Epithelial cell of proximal tubule (primary cell): ENCODE measurements around the gene CALML3. TPM values are rescaled to one million over a fixed set of nuclear protein-coding genes. Genes with fewer than 3 reads are reported as not detected.

Source experiments
- DNase-seq: peaks from one replicate; pipeline ENCODE4 v3.0.0-alpha.2; 2011; ENCODE audit warnings: low read depth
- H3K4me3 ChIP-seq: 2 replicates; pipeline ENCODE4 v1.5.1; 2011; ENCODE audit warnings: low read depth, mild to moderate bottlenecking, low read length
- total RNA-seq: library from RNA; depleted of rRNA; stranded (reverse); fragments of >200 nt; gene quantifications from 2 replicates; pipeline ENCODE4 v1.2.3, GENCODE V29; 2015
- TF ChIP-seq, protein P1 (sequence below): conservative IDR thresholded peaks from 2 replicates; pipeline ENCODE4 v1.5.1; 2012; ENCODE audit warnings: low read depth, mild to moderate bottlenecking, low read length

Gene CALML3
- total RNA-seq, 1 donor from 2014 or later, result not detected

DNA sequence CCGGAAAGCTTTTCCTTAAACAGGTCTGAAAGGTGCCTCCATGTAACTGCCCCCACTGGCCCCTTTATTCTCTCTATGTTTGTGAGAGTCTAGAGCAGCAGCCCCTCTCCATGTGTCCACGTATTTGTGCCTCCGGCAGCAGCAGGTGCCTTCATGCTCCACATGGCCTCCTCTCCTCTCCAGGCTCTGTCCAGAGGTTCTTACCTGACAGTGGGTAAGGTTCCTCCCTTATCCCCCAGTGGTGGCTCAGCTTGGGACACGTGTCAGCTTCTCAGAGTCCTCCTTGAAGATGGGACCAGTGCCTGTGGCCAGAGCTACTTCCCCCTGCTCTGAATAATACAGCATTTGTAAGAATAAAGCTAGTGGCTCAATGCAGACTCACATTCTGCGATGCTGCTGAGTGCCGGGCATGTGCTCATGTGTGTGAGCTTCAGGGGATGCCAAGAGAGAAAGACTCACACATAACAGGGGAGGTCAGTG lies 7.9 kb downstream of the CALML3 start:
- TF ChIP-seq, protein P1, sequence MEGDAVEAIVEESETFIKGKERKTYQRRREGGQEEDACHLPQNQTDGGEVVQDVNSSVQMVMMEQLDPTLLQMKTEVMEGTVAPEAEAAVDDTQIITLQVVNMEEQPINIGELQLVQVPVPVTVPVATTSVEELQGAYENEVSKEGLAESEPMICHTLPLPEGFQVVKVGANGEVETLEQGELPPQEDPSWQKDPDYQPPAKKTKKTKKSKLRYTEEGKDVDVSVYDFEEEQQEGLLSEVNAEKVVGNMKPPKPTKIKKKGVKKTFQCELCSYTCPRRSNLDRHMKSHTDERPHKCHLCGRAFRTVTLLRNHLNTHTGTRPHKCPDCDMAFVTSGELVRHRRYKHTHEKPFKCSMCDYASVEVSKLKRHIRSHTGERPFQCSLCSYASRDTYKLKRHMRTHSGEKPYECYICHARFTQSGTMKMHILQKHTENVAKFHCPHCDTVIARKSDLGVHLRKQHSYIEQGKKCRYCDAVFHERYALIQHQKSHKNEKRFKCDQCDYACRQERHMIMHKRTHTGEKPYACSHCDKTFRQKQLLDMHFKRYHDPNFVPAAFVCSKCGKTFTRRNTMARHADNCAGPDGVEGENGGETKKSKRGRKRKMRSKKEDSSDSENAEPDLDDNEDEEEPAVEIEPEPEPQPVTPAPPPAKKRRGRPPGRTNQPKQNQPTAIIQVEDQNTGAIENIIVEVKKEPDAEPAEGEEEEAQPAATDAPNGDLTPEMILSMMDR, result no peak
- H3K4me3 ChIP-seq, result no peak overlapping the region
- DNase-seq, result no peak

DNA sequence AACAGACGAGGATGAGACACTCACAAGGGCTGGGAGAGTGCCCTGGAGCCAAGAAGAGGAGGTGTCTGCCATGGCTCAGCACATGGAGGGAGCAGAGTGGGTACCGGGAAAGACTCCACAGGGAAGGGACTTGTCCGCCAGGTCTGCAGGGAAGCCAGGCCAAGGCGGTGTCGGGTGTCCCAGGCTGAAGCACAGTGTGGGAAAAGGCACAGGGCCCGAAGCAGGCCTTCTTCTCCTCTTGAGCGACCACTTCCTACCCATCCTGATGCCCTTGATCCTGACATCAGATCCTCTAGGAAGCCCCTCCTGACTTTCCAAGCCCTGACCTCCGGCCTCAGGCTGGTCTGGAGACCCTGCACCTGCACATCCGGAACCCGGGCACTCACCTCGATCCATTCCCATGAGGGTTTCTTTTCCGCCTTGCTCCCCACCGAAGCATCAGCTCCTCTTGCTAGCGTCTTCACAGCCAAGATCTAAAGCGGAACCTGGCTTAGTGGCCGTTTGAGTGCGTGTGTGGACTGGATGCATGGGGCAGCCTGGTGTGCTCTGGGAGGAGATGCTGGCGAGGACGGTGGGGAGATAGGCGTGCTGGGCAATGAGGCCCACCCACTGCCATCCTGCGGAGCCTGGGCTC lies 8.5 kb downstream of the CALML3 start:
- DNase-seq, result no peak
- H3K4me3 ChIP-seq, result no peak overlapping the region
- TF ChIP-seq, protein P1, result no peak

DNA sequence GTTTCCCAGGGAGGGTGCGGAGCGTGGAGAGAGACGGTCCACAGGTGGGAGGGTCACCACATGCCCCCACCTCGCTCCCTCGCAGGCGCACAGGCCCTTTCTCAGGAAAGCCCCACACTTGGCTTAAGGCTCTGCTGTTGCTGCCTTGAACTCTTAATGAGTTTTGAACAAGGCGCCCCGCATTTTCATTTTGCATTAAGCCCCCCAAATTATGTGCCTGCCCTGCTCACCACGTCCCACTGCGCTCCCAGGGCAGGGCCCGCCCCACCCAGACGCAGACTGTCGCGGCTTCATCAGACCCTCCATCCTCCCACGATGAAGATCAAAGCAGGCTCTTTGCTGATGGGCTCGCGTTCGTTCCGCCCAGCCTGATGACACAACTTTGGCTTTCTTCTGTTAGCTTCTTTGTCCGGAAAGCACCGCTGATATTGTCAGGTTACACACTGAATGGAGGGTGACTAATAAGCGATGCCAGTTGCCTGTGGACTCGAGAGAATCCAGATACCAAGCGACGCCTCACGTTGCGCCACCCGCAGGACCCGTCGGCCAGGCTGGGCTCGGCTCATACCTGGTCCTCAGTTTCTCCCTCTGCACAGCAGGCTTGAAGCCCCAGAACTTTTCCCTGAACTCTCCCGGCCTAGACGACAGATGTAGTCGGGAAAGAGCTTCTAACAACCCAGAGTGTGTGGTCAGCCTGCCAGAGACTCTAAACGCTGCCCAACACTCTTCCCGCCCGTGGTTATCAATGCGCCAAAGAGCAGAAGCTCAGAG lies 9.5 kb downstream of the CALML3 start:
- TF ChIP-seq, protein P1, result no peak
- no peak overlapping the region for H3K4me3 ChIP-seq
- DNase-seq, result no peak

DNA sequence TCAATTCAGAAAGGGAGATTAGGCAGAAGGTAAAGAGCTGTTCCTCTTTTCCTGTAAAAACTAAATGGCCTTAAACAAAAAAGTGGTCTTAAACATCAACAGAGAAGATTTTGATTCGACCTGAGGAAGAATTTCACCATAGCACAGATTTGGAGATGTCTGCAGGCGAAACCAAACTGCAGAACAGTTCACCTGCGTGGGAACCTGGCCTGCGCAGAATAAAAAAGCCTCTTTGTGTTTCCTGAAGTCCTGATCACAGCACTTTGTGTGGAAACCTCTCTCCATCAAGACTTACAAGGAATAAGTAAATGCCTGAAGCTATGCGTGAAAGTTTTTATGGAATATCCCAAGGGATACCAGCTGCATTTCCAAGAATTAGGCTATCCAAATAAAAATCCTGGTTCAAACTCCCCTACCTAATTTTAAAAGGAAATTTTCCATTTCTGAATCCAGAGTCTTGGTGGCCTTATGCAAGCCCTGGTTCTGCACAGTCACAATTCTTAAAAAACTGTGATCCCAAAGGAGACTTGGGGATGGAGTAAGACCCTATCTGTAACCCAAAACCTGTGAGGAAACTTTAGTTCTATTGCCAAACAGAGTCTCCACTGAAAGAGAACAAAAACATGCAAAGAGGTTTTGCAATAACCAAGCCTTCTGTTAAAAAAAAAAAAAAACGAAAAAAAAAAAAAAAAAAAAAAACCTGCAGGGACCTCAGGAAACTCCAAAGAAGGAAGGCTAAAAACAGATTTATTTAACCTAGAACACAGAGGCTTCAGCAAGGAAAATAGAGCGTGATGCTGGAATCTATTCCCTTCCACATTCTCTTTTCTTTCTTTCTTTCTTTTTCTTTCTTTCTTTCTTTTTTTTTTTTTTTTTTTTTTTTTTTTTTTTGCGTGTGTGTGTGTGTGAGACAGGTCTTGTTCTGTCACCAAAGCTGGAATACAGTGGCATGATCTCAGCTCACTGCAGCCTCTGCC lies 10.4 kb downstream of the CALML3 start:
- no peak for DNase-seq
- no peak overlapping the region for H3K4me3 ChIP-seq
- TF ChIP-seq, protein P1, result no peak

DNA sequence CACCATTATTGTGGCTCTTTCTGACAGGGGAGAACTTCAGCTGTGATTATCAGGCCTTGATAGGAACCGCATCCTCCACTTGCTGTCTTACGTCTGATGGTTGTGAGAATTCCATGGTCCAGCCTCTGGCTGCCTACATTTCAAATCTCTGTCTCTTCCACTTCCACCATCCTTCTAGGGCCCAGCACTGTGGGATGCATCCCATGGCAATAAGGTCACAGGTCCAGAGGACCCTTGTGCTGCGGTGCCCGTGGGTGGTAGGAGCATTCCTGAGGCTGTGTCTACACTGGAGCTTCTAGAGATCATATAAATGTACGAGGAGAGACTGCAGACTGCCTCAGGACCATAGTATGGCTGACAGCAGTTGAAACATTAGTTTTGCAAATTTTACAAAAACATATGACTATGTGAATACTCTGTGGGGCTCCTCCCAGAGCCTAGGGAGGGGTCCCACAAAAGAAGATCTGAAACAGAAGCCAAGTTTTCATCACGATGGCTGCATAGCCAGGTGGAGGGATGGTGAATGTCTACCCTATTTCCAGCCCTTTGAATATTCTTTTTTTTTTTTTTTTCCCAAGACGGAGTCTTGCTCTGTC lies 11.8 kb downstream of the CALML3 start:
- no peak overlapping the region for H3K4me3 ChIP-seq
- no peak for DNase-seq
- TF ChIP-seq, protein P1, result no peak

DNA sequence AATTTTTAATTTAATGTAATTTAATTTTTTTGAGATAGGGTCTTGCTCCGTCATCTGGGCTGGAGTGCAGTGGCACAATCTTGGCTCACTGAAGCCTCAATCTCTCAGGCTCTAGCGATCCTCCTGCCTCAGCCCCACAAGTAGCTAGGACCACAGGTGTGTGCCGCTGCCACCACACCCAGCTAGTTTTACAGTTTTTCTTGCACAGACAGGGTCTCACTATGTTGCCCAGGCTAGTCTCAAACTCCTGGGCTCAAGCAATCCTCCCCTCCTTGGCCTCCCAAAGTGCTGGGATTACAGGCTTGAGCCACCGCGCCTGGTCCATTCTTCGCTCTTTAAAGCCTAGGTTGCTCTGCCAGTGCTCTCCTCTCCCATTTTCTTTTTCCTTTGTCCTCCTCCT lies 12.9 kb downstream of the CALML3 start:
- DNase-seq, result no peak
- no peak overlapping the region for H3K4me3 ChIP-seq
- TF ChIP-seq, protein P1, result no peak
